ENCODE measurements around the gene SLC5A3. TPM values are rescaled to one million over a fixed set of nuclear protein-coding genes. Genes with fewer than 3 reads are reported as not detected.

SLC5A3 gene
- total RNA-seq, 1 experiment from 2014 or later, result 12.3 TPM

GRCh38 chr21:34055615-34056014 is 17.8 kb upstream of the SLC5A3 start:
- Histone ChIP-seq H3K56ac (ENCODE audit: insufficient read length, low read depth, low read length) (no peak overlapping the region), H3K14ac (ENCODE audit: insufficient read depth, low read length) (no peak overlapping the region), H3K27ac (ENCODE audit: insufficient read length, low read depth, low read length) (no peak overlapping the region), H3T11ph (ENCODE audit: low read length) (no peak overlapping the region), H2BK120ac (ENCODE audit: low read depth, low read length, poor library complexity, severe bottlenecking) (no peak overlapping the region), H3K23ac (ENCODE audit: insufficient read length, low read depth, low read length) (no peak overlapping the region), H3K79me1 (ENCODE audit: insufficient read depth, low read depth, low read length, poor library complexity, severe bottlenecking) (no peaks in the 10 kb centered on the region), H3K4ac (ENCODE audit: low read depth, low read length) (no peak overlapping the region), H4K20me1 (ENCODE audit: control insufficient read depth, insufficient read depth, insufficient read length) (no peaks in the 10 kb centered on the region), H3K23me2 (ENCODE audit: insufficient read length, low read depth, low read length, poor library complexity, severe bottlenecking) (no peaks in the 10 kb centered on the region), H3K79me2 (ENCODE audit: insufficient read depth, low read length) (no peaks in the 10 kb centered on the region), H3K4me2 (ENCODE audit: insufficient read depth, insufficient read length, low read length) (no peak overlapping the region), H3K9me3 (ENCODE audit: control insufficient read depth, low read depth, low read length) (no peaks in the 10 kb centered on the region), H2BK12ac (ENCODE audit: insufficient read length, low read depth, low read length) (no peak overlapping the region), H4K5ac (ENCODE audit: insufficient read length, low read depth, low read length) (no peak overlapping the region), H3K27me3 (ENCODE audit: insufficient read depth, low read length) (no peaks in the 10 kb centered on the region), H2BK15ac (ENCODE audit: low read depth, low read length) (no peak overlapping the region), H3K4me1 (ENCODE audit: insufficient read depth, low read length) (no peaks in the 10 kb centered on the region), H3K9ac (ENCODE audit: extremely low read depth, insufficient read length, low read length) (no peak overlapping the region), H2BK20ac (ENCODE audit: low read depth, low read length, poor library complexity, severe bottlenecking) (no peak overlapping the region), H2AFZ (ENCODE audit: low read length) (no peak overlapping the region), H3K18ac (ENCODE audit: insufficient read length, low read depth, low read length) (no peak overlapping the region), H2AK5ac (ENCODE audit: insufficient read length, low read length) (no peak overlapping the region), H4K8ac (replicated peaks; ENCODE audit: insufficient read length, low read depth, low read length) (no peak overlapping the region), H4K91ac (ENCODE audit: insufficient read length, low read depth, low read length) (no peak overlapping the region), H2BK5ac (ENCODE audit: insufficient read length, low read length) (no peak overlapping the region)
- H3K9me3 Mint-ChIP-seq, result no peaks in the 10 kb centered on the region
- DNase-seq, result no peak
- no peak for TF ChIP-seq CTCF (conservative IDR thresholded peaks at IDR 0.05)
- H3K36me3 Mint-ChIP-seq (ENCODE audit: insufficient read depth in 1 of 3, low read depth in 3 of 3), result no peaks in the 10 kb centered on the region
- no CpG with 5 or more reads among the region's 5 CpGs for WGBS (ENCODE audit: extremely low coverage, insufficient read length, low lambda C conversion rate)
- no peaks in the 10 kb centered on the region for H3K4me1 Mint-ChIP-seq
- H3K4me3 Mint-ChIP-seq, result no peak overlapping the region
- H3K27ac Mint-ChIP-seq, result peak overlapping the region in 1 of 3 experiments; percentile 5; a peak in 1 of 7 replicates
- H3K27me3 Mint-ChIP-seq (ENCODE audit: low read depth), result peaks cover 6% of the 10 kb centered on the region
